DMS114 treated with DMSO at 0.1 percent for 48 hours (cell line): Measurements from ENCODE around the gene DNAH2.

Source experiments
- DNase-seq: peaks from one replicate; lab custom pipeline; 2025; ENCODE audit not compliant: unreplicated experiment; lab: John Stamatoyannopoulos, UW

Gene DNAH2

GRCh38 chr17:7701681-7702080, 15.9 kb upstream of the DNAH2 start:
- no peak for DNase-seq

- no peak for DNase-seq
These were observed 14.8 kb upstream of the DNAH2 start for GRCh38 chr17:7702776-7703175.

- DNase-seq: no peak
These were observed 13.7 kb upstream of the DNAH2 start for GRCh38 chr17:7703584-7704479.

- DNase-seq: no peak
These were observed 12.8 kb upstream of the DNAH2 start, which contains the start of gene EFNB3 for GRCh38 chr17:7704601-7705268. TSS of gene EFNB3 (plus strand) at chr17:7705202. CDS start at chr17:7705599, 397 bp downstream.

GRCh38 chr17:7705269-7706255, 12.0 kb upstream of the DNAH2 start:
- no peak for DNase-seq

GRCh38 chr17:7706631-7707354, 10.8 kb upstream of the DNAH2 start:
- DNase-seq: no peak

GRCh38 chr17:7707446-7707845, 10.1 kb upstream of the DNAH2 start:
- DNase-seq: no peak

GRCh38 chr17:7707858-7708750, 9.4 kb upstream of the DNAH2 start:
- no peak for DNase-seq

GRCh38 chr17:7709031-7709430, 8.5 kb upstream of the DNAH2 start:
- DNase-seq: no peak

GRCh38 chr17:7710301-7710700, 7.2 kb upstream of the DNAH2 start:
- DNase-seq: no peak

- no peak for DNase-seq
These were observed 6.3 kb upstream of the DNAH2 start for GRCh38 chr17:7711051-7711755.

- no peak for DNase-seq
These were observed 5.3 kb upstream of the DNAH2 start for GRCh38 chr17:7712111-7712771.

GRCh38 chr17:7713782-7714181, 3.8 kb upstream of the DNAH2 start:
- no peak for DNase-seq

GRCh38 chr17:7714721-7715594, 2.6 kb upstream of the DNAH2 start:
- DNase-seq: no peak

GRCh38 chr17:7715936-7716886, 1.3 kb upstream of the DNAH2 start:
- no peak for DNase-seq

GRCh38 chr17:7717756-7718350, 309 bp downstream of the DNAH2 start:
- DNase-seq: no peak
